Ramos (cell line): ENCODE measurements around the gene TFEB.

Experiments used
- in situ Hi-C: fragments of 300-500 bp; cut with MboI; formaldehyde crosslinking; loops from one replicate; pipeline ENCODE4 v1.14.3; 2022; ENCODE audit warnings: low sequenced_read_pairs; ENCODE audit not compliant: unreplicated experiment

TFEB gene

GRCh38 chr6:41657131-41658094 is 78.0 kb downstream of the TFEB start:
- in situ Hi-C loops = no loop called here

- in situ Hi-C loops = no loop called here
Measured at GRCh38 chr6:41656002-41656691, 79.3 kb downstream of the TFEB start.

DNA sequence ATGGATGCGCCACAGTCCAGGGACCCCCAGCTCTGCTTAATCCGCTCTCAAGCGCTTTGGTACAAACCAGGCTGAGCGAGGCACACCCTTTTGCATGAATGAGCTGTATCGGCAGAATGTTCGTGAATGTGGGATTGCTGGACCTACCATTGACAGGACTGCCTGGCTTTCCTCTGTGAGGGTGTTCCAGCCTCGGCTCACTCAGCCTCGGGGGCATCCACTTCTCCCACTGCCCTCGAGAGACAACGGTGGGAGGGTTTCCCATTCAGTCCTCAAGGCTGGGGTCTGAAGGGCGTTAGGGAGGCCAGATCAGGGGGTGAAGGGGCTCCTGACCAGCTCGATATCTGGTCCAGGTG is 79.8 kb downstream of the TFEB start:
- in situ Hi-C loops = no loop called here

DNA sequence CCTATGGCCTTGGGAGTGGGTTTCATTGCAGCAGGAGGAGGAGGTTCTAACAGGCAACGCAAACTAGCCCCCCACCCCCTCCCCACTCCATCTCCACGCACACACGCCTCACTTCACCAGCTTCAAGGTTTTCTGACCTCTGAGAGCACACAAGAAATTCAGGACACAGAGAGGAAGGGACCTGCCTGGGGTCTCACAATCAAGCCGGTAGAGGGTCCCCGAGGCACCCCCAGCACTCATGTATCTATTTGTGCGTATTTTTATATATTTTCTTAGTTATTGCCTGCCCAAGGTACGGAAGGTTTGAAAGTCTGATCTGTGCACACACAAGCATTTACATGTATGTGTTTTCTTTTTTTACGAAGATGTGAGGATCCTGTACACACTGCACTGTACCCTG is 80.2 kb downstream of the TFEB start:
- in situ Hi-C loops = no loop called here

GRCh38 chr6:41654698-41655151 is 80.7 kb downstream of the TFEB start:
- in situ Hi-C loops = no loop called here

- in situ Hi-C loops = no loop called here
Measured at GRCh38 chr6:41654151-41654697, 81.2 kb downstream of the TFEB start.

DNA sequence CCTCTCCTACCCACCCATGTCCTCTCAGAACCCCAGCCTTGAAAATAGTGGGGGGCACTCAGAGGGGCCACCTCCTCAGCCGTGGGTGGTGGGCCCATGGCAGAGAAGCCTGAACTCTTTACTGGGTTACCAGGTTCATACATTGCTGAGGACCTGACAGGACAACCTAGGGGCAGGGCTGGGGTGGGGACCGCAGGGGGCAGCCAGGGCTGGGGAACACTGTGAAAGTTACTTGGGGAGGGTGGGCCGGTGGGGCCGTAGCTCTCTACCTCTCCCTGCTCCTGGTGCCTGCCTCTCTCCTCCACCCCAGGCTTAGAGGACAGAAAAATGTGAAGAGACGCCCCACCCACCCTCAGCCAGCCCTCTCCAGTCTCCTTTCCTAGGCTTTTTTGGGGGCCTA is 81.7 kb downstream of the TFEB start:
- in situ Hi-C loops = no loop called here

- in situ Hi-C loops = no loop called here
Measured at GRCh38 chr6:41652866-41653652, 82.3 kb downstream of the TFEB start.

DNA sequence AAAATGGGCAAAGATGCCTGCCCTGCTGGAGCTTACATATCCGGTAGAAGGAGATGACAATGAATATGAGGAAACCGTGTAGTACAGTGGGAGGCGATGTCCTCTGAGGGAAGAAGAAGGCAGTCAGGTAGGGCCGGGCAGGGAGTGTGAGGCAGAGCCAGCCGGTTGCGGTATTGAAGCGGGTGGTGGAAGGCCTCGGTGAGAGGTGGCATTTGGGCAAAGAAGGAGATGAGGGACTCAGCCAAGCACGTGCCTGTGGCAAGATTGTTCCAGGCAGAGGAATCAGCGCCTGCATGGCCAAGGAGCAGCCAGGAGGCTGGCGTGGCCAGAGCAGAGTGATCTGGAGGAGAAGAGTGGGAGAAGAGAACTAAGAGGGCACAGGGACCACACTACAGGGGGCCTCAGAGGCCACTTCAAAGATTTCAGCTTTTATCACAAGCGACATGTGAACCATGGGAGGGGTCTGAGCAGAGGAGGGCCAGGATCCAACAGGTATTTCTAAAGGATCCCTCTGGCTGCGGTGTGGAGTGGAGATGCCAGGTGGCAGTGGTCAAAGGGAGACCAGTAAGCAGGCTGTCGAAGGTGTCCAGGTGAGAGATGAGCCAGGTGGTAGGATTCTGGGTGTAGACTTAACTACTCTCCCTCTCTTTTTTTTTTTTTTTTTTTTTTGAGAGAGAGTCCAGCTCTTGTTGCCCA is 83.3 kb downstream of the TFEB start:
- in situ Hi-C loops = no loop called here

DNA sequence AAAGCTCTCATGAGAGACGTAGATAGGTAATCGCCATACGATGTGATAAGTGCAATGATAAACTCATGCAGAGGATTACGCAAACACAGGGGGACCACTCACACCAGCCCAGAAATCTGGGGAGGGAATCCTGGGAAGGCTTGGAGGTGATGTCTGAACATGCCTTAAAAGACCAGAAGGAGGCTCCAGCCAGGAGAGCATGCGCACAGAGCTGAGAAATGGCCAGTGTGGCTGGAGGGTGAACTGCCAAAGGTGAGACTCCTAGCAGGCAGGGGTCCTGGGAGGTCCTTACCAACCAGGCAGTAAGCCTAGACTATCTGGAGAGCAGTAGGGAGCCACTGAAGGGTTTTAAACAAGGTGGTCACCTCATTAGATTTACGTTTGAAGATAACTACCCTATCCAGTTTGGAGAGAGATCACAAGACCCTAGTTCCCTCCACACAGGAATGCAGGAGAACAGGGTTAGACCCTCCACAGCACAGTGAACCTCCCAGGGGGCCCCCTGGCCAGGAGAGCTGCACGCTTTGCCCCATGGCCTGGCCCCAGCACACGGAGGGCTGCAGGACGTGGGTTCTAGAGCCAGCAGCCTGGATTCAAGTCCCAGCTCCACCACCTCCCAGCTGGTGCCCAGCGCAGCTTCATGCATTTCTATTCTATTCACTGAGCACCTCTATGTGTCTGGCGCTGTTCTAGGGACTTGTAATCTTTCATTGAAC is 84.0 kb downstream of the TFEB start:
- in situ Hi-C loops = no loop called here

DNA sequence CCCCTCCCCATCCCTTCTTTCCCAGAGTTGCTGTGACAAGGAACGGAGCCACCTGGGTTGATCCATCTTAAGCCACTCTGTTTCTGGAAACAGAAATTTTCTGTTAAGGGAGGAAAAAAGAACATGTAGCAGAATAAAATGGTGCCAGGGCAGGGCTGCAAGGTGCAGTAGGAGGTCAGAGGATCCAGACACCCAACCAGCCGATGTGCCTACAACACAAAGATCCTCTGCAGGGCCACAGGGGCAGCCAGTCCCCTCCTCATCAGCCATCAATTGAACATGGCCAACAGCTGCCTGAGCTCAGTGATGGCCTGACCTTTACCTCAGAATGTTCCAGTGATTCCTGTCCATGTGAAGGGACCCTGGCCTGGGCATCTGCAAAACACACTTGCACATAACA is 85.3 kb downstream of the TFEB start:
- in situ Hi-C loops = no loop called here

DNA sequence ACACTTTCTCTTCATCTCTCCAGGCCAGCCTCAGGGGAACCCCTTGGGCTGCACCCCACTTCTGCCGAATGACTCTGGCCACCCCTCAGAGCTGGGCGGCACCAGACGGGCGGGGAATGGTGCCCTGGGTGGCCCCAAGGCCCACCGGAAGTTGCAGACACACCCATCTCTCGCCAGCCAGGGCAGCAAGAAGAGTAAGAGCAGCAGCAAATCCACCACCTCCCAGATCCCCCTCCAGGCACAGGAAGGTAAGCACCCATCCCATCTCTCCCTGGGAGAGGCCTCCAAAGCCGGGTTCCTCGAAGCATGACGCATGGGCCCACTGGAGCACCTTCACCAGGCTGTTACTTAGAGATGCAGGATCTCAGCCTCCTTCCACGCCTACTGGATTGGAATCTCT is 85.8 kb downstream of the TFEB start:
- in situ Hi-C loops = no loop called here

GRCh38 chr6:41648921-41649320 is 86.5 kb downstream of the TFEB start:
- in situ Hi-C loops = no loop called here

DNA sequence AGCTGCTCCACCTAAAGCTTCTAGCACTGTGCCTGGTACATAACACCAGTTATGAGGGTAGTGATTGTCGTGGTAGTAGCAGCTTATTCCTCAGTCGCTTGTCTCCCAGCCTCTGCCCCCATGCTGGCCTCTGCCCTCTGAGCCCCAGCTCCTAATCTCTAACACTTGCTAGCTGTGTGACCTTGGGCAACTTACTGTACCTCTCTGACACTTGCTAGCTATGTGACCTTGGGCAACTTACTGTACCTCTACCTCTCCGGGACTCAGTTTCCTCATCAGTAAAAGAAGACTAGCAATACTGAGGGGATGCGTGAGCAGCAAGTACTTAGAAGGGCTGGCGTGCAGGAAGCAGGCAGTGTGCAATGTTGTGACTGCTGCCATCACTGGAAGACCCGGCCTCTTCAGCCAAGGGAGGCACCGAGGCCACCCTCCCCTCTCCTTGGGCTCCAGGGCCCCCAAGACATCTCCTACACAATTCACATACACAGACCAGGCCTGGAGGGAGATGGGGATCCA is 87.3 kb downstream of the TFEB start:
- in situ Hi-C loops = no loop called here

DNA sequence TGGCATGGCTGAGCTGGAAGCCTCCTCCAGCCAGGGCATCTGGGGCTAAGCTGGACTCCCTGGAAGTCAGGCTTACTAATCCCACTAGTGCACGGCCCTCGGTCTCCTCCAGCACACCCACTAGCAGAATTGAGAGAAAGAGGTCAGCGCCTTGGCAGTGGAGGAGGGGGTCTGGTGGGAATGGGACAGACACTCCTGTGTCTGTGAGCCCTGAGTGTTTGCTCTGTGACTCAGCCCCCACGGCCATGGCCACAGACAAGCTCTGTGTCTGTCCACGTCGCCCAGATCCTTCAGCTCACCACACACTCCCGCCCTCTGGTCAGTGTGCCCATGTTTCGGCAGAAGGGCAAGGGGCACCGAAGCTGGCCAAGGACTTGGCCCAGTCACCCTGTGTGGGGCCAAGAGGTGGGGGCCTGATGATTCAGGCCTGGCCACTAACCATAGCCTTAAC is 88.3 kb downstream of the TFEB start:
- in situ Hi-C loops = no loop called here

DNA sequence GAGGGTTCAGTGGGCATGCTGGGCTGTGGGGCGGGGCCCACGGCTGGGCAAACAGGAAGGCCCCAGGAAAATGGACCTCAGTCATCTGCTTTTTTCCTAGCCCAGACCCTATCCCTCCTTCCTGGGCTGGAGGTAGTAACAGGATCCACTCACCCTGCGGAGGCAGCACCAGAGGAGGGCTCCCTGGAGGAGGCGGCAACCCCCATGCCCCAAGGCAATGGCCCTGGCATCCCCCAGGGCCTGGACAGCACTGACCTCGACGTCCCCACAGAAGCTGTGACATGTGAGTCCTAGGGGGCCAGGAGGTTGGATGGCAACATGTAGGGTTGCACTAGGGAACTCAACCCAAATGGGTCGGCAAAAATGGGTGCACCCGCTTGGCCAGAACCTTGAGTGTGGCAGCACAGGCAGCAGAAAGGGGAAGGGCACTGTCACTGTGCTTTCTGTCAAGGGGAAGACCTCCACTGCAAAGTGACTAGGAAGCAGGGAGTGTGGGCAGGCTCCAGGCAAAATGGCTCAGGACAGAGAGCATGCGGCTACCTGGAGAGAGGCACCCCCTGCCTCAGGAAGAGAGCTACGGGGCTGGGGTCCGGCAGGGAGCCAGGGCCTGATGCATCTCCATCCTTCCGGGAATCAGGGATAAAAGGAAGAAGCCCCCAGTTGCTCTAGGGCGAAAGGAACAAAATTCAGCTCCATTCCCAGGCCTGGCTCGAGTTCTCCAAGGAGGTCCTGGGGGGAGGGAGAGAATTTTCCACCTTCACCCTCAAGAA is 89.2 kb downstream of the TFEB start:
- in situ Hi-C loops = no loop called here

GRCh38 chr6:41645007-41645618 is 90.3 kb downstream of the TFEB start:
- in situ Hi-C loops = no loop called here
